Astrocyte (in vitro differentiated cells and primary cell): Measurements from ENCODE around the gene LARGE1.

Source experiments
- CTCF ChIP-seq: IDR thresholded peaks from 2 replicates; pipeline ENCODE4 v1.5.1; 2011; ENCODE audit warnings: low read depth, mild to moderate bottlenecking, inconsistent platforms, low read length, moderate library complexity; ENCODE audit not compliant: insufficient read depth
- EZH2 ChIP-seq: IDR thresholded peaks from 2 replicates; pipeline ENCODE4 v1.6.1; 2012; ENCODE audit warnings: mild to moderate bottlenecking, low read length, inconsistent platforms; ENCODE audit not compliant: insufficient read depth

DNA sequence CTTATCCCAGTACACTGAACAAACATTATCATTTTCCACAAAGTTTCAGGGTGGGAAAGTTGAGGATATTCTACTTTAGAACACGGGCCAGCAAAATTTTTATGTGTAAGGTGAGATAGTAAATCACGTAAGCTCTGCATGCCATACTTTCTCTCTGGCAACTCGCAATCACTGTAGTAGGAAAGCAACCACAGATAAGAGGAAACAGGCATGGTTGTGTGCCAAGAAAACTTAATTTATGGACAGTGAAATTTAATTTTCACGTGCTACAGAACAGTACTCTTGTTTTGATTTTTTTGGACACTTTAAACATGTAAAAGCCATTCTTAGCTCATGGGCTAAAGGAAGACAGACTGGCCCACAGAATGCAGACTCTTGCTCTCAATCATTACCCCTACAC, 82.5 kb downstream of the LARGE1 start:
- TF ChIP-seq EZH2 (no peak), CTCF (no peak)
